Stimulated activated CD4-positive, alpha-beta T cell treated with anti-CD3 and anti-CD28 coated beads, Interleukin-15, amount 100 ng/mL, for 48 hours (primary cell): Measurements from ENCODE around the gene PRR5.

ENCODE experiments used
- DNase-seq, 2 donors: peaks; one replicate each; pipeline ENCODE4 v3.0.0-alpha.2; 2020; ENCODE audit warnings: low read depth in 2 of 2

PRR5 gene

DNA sequence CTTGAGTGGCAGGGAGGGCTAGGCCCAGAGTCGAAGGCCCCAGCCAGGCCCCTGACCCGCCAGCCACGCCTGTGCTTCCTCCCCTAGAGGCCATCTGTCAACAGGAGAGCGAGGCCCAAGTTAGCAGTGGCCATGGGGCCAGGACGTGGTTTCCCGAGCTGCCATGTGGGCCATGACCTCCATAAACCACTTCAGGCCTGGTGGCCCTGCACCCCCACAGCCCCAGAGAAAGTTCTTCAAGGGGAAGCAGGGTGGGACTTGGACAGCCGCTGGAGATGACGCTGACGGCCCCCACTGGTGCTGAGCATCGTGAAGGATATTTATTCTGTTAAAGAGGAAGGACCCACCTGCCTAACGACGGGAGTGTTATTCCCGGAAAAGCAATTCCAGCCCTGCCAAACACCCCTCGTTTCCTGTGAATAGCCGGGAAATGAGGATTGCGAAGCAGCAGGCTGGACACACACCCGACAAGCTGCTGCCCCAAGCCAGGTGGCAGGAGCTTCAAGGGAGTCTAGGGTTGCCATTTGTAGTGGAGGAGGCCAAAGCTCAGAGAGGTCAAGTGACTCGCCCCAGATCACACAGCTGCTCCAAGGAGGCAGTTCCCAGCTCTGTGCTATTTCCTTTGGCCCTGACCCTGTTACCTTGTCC is 12.8 kb downstream of the PRR5 start:
- DNase-seq = no peak

DNA sequence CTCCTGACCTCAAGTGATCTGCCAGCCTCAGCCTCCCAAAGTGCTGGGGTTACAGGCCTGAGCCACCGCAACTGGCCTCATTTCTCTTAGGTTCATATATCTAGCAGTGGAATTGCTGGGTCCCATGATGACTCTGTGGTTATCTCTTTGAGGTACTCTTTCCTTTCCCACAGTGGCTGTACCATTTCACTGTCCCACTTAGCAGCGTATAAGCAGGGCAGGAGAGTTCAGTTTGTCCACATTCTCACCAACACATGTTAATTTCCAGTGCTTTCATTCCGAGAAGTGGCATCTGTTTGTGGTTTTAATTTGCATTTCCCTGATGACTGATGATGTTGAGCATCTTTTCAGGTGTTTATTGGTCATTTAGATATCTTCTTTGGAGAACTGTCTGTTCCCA is 16.4 kb downstream of the PRR5 start:
- DNase-seq = no peak

DNA sequence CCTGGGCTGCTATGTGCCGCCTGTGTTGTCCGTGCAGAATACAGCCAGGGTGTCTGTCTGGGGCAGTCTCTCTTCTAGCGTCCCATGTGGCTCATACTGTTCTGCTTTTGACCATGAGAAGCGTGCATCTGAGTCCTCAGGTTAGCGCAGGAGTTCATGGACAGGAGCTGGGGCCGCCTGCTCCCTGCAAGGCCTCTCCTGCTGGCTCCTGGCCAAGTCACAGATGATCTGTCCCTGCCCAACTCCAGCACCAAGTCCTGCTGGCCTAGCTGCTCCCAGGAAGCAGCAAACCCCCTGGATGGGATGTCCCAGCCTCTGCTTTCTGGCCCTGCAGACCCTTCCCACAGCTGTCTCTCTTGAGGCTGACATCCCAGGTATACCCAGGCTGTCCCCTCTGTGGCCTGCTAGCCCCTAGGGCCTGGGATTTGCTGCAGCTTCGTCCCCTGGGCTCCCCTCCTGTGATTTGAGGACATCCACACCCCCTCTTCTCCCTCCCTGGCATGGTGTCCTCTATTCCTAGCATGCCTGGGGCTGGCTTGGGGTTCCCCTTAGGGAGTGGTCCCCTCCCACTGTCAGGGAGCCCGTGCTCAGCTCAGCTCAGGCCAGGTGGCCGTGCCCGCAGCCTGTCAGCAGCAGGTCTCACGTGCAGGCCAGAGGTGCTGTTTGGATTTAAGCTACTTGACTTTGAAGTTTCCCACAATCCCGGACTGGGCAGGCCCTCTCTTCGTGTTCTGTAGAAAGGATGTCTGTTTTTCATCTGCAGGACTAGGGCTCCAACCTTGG is 17.8 kb downstream of the PRR5 start:
- DNase-seq = no peak

DNA sequence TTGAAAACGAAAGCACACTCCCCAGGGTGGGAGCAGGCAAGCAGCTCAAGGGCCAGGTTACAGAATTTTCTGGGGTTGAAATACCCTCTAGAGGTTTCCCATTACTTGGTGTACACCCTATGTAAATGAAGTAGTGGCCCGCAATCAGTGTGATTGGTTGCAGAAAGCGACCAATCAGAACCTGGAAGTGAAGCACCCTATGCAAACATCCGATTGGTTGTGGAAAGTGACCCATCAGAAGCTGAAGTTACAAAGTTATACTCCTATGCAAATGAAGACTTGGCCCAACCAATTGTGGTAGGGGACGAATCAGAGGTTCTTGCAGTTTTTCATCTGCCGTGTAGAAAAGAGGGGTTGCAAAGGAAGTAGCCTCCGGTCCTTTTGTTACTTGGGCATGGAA is 19.2 kb downstream of the PRR5 start:
- no peak for DNase-seq

DNA sequence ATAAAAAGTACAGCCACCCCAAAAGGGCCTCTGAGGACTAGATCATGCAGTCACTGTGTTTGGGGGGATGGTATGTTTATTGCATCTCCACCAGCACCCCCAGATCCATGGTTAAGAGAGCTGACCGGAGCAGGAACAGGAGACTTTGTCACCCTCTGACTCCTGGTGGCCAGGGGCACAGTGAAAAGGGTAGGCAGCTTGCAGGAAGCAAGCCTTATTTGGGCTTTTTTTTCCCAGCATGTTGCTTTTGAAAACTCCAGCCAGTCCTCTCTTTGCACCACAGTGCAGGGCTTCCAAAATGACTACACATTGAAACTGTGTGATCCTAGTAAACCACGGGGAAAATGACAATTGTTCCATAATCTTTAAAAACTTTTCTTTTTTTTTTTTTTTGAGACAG is 20.6 kb downstream of the PRR5 start:
- no peak for DNase-seq

DNA sequence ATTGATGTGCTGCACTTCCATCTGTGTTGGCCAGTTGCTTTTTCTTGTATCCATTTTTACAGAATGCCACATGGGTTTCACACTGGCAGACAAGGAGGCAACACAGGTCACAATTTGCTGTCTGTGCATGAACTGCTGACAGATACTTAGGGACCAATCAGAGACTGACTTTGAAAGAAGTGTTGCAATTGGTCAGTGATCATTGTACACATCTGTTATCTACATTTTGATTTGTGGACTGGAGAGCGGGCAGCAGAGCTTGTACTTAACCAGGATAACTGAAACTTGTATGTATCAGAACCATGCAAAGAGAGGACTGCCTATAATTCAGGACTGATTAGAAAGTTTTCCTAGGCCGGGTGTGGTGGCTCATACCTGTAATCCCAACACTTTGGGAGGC is 21.8 kb downstream of the PRR5 start:
- no peak for DNase-seq

DNA sequence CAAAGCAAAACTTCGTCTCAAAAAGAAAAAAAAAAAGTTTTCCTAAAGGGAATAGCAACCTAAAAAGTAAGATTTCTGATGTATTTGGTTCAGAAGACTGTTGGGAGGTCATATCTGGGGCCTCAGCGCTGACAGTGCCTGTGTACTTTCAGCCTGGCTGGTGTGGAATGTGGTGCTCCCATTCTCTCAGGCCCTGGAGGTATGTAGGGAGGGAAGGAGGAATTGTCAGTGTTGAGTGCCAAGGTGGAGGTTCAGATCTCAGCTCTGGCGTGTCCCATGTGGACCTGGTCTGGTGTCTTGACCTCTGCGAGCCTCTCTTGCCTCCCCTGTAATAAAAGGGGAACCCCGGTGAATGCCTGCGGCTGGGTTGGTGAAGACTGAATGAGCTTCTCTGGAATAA is 22.4 kb downstream of the PRR5 start:
- no peak for DNase-seq

DNA sequence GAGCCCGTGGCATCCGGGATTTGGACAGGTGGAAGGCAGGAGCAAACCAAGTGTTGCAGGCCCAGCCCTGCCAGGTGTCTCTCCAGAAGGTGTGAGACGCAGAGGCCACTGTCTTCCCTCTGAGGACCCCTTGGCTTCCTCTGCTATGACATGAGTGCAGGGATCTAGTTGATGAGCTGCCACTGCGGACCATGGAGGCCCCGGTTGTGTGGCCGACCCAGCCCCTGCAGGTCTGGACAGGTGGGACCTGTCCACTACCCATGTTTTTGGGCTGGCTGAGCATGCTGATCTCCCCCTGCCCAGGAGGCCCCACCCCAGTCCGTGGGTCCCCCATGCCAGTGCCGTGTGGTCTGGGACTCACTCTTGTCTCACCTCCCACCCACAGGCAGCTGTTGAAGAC is 22.9 kb downstream of the PRR5 start:
- DNase-seq = no peak

DNA sequence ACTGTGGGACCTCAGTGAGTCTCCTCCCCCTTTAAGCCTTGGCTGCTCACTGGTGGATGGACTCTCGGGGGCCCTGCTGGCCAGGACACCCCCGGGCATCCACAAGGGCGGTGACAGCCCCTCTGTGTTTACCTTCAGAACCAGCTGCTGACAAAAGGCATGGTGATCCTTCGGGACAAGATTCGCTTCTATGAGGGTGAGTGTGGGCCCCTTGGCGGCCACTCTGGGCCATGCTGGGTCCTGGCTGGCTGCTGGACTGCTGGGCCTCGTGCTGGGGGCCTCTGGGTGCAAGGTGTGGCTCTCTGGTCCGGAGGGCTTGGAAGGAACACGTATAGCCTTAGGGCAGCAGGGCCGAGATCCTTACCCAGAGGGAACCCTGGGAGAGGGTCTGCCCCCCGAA is 24.4 kb downstream of the PRR5 start:
- no peak for DNase-seq

DNA sequence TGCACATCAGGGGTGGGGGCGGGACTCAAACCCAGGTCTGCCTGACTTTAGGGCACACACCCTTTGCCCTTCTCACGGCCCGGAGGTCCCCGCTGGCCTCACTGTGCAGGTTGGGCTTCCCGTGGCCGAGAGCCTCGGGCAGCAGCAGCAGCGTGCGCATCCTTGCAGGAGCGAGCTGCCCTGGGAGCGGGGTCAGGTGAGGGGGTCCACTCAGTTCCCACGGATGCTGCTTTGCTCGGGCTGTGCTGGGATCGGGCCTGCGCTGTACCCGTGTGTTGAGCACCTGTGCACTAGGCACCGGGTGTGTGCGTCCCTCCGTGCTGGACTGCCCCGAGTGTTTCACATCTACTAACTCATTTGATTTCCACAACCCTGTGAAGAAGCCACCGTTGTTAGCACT is 25.1 kb downstream of the PRR5 start:
- DNase-seq = no peak

DNA sequence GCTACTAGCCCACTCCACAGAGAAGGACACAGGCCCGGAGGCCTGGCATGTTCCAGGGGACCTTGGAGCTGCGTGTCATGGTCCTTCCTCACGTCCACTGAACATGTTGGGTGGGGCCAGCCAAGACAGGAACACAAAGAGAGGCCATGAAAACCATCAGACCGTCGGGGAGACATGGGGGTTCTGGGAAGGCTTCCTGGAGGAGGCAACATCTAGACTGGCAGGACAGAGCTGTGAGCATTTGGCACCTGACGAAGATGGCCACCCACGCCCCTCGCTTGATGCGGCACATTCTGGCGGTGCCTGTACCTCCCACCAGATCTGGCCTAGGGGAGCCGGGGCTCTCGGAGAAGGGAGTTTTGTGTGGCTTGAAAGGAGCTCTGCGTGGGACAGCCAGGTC is 25.7 kb downstream of the PRR5 start:
- no peak for DNase-seq

DNA sequence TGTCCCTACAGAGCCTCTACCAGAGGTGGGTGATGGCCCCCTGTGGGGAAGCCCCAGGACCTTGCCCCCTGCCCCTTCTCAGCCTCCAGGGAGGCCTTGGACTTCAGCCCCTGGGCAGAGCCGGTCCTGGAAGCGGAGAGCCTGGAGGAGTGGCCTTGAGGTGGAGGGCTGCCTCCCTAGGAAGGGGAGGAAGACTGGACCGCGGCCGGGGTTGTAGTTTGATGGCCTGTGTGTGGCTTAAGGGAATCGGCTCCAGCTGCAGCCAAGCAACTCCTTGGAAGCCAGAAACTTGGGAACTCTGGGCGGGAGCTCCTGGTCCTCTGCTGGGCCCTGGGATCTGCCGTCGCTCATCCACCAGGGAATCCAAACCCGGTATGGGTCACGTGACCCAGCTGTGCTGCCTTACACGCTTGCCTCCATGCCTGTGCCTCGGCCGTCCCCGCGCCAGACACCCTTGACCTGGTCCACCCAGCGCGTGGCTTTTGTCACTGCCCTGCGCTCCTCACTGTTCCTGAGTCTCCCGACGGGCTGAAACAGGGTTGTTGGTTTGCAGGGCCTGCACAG is 26.8 kb downstream of the PRR5 start:
- no peak for DNase-seq

DNA sequence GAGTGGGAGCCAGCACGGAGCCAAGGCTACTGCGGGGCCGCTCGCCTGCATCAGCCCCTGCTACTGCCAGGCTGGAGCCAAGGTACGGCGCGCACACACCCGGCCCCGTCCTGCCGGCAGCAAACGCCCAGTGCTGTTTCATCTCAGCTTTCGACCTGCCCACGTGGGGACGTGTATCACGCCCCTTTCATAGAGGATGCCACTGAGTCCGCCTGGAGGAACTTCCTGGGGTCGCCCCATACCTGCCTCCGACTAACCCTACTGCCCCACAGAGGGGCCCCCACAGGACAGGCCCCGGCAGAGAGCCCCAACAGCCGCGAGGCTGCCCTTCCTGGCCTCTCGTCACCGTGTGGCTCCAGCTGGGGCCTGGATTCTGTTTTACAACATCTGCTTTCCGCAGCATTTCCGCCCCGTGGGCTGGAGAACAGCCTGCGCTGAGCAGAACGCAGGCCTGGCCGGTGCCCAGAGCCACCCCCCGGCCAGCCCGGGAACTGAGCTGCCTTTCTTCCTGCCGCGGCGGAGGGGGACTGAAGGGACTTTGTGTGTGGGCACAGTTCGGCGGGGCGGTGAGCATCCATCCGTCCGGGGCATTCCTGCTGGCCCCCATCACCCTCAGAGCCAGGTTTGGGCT is 27.5 kb downstream of the PRR5 start:
- no peak for DNase-seq

DNA sequence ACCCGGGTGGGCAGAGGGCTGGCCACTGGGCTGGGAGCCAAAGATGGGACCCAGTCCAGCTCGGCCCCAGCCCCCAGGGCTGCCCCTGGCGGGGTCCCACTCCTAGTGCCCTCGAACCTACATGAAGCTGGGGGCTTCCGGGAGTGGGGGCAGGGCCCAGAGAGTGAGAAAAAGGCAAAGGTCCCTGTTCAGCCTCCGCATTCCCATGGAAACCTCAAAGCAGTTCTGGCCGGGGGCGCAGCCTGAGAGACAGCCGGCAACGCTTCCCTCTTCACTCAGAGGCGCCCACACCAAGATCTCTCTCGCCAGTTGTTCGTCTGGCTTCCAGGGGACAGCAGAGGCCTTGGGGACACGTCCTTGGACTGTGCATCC is 28.0 kb downstream of the PRR5 start:
- DNase-seq = no peak

DNA sequence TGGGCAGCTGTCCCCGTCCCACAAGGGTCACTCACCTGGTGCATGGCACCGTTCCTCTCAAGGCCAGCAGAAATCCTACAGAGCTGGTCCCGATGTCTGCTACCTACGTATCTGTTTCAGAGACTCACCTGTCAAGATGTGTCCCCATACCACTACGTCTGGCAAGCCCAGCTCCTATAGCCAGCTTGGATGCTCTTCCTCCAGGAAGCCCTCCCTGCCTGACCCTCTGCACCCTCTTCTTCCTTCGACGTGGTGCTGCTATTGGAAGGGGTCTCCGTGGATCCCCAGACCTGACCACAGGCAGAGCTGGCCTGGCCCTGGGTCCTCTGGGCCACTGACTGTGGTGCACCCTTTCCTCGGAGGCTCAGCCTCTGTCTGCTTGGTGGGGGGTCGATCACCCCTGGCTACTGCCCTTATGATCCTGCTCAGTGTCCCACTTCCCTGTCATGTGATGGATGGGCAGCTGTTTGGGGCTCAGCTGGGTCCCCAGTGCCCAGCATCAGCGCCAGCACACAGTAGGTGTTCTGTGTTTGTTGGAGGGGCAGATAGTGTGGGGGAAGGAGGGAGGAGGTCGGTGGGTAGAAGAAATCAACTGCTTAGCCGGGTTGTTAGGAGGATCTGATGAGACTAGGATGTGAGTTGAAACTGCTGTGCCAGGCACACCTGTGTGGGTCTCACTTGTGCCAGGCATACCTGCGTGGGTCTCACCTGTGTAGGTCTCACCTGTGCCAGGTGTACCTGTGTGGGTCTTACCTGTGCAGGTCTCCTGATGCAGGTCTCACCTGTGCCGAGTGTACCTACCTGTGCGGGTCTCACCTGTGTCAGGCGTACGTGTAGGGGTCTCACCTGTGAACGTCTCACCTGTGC is 28.7 kb downstream of the PRR5 start:
- no peak for DNase-seq

DNA sequence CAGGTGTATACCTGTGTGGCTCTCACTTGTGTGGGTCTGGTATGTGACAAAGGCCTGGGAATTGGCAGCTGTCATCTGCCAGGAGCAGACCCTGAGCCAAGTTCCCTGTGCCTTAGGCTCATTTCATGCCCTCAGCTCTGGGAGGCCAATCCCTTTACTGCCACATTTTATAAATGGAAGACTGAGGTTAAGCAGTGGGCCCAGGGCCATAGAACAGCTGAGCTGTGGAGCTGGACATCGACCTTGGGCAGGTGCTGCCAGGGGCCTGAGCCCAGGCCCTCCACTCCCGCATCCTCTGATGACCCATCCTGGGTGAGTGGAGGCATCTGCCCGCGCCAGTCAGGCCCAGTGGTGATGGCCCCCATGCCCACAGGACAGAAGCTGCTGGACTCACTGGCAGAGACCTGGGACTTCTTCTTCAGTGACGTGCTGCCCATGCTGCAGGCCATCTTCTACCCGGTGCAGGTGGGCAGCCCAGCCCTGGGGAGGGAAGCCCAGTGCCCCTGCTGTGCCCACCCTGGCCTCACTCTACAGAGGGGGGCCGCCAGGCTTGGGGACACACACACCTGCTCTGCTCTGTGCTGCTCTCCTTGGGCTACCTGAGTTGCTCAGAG is 29.5 kb downstream of the PRR5 start:
- no peak for DNase-seq

DNA sequence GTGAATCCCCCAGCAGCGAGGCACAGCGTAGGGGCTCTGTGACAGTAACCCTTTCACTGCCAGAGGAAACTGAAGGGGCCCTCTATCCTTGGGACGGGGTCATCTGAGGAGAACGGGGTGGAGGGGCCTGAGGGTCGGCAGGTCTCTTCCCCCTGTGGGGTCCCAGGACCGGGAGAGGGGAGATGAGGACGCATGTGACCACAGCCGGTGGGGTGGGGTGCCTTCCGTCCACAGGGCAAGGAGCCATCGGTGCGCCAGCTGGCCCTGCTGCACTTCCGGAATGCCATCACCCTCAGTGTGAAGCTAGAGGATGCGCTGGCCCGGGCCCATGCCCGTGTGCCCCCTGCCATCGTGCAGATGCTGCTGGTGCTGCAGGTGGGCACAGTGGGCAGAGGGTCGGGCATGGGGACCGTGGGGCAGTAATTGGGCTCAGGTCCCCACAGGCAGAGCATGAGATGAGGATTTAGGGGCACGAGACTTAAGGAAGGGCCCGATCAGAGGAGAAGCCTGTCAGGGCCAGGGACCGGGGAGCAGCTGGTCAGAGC is 30.1 kb downstream of the PRR5 start:
- no peak for DNase-seq

DNA sequence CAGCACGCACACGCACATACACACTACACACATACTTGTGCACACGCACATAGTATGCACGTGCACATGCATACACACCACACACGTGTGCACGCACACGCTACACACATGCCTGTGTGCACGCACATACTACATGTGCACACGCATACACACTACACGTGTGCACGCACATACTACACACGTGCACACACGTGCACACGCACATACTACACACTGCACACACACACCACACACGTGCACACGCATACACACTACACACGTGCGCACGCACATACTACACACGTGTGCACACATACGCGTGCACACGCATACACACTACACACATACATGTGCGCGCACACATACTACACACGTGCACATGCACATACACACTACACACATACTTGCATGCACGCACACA is 30.7 kb downstream of the PRR5 start:
- DNase-seq = no peak

DNA sequence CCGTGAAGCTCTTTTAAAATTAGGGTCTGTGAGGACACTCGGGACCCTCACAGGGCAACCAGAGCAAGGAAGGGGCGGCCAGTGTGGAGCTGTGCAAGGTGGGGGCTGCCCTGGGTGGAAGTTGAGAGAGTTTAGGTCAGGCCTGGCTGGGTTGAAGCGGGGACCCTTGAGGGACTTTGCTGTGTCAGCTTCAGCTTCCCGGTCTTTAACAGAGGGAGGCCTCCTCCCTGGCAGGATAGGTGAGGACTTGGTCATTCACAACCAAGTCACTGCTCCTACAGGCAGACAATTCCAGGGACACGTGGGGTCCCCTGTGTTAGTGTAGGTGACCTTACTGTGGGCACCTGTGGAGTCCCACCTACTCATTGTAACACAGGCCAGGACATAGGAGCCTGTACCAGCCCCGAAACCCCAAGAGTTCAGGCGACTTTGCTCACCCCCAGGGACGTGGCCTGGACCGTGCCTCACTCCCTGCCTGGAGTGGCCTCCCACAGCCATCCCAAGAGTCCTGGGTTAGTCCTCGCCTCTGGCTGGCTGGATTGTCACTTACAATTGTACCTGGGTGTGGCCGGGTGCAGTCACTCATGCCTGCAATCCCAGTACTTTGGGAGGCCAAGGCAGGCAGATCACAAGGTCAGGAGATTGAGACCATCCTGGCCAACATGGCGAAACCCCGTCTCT is 31.6 kb downstream of the PRR5 start:
- DNase-seq = no peak

DNA sequence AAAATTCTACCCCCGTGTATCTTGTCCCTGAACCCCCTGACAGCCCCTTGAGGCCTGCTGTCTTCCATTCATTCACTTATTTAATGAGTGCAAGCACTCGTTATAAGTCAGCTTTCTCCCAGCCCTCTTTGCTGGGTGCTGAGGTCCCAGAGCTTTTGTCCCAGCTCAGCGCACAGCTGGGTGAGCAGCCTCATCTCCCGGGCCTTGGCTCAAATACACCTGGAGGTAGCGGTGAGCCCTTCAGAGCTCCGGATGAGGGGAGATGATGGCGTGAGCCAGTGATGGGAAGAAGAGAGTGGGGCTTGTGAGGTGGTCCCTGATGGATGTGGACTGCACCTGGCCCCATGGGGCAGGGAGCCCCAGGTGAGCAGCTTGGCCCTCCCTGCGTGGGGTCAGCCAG is 32.3 kb downstream of the PRR5 start:
- no peak for DNase-seq
